ENCODE measurements around the gene SYT6.

DNA sequence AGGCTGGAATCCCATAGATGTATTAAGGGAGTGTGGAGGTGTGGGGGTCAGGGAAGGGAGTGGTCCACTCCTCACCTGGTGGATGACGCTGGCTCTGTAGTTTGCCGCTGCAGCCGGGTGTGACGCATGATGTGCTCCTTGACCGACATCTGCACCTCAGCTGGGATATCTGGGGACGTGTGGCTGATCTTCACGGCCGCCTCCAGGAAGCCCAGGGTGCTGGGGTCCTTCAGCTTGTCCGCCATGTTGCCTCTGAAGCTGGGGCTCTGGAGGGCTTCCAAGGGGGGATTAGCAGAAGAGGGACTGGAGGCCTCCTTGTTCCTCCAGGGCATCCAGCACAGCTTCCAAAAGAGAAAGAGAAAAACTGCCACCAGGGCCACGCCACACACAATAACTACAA is 14.1 kb downstream of the SYT6 start:
- TF ChIP-seq CTCF (conservative IDR thresholded peaks at IDR 0.05) (no peak), ZFX (IDR thresholded peaks at IDR 0.05) (no peak)
